Right atrium auricular region (tissue), 2 donors: ENCODE data around the gene MPRIP. TPM values are rescaled to one million over a fixed set of nuclear protein-coding genes. Genes with fewer than 3 reads are reported as not detected.
"Not testable (repeated sequence)": the region's sequence is repeated elsewhere in the genome, so short reads cannot be mapped to it uniquely, and the experiment has no call there.

ENCODE experiments used
- DNase-seq: peaks from one replicate; pipeline ENCODE4 v3.0.0-alpha.2; 2019; ENCODE audit warnings: low spot score
- H3K27ac ChIP-seq, 2 donors: fragments of 200-600 bp; sonication (generic); 1 replicate in 1 of 2; 2 replicates in 1 of 2; pipeline ENCODE4 v1.5.1; 2016 to 2019
- H3K27me3 ChIP-seq, 2 donors: fragments of 200-600 bp; sonication (generic); one replicate each; pipeline versions ENCODE4 v1.5.1 to v1.6.0; 2017 to 2019
- H3K36me3 ChIP-seq: fragments of 200-600 bp; sonication (generic); one replicate; pipeline ENCODE4 v1.5.1; 2016
- H3K4me1 ChIP-seq, 2 donors: fragments of 200-600 bp; sonication (generic); one replicate each; pipeline versions ENCODE4 v1.5.1 to v1.6.0; 2017 to 2019
- H3K4me3 ChIP-seq, 2 donors: fragments of 200-600 bp; sonication (generic); 1 replicate in 1 of 2; 2 replicates in 1 of 2; pipeline ENCODE4 v1.5.1; 2017 to 2019; ENCODE audit warnings: mild to moderate bottlenecking in 1 of 2, moderate library complexity in 1 of 2
- H3K9me3 ChIP-seq, 2 donors: fragments of 200-600 bp; sonication (generic); one replicate each; pipeline ENCODE4 v1.5.1; 2019
- CTCF ChIP-seq, 2 donors: fragments of 200-600 bp; sonication (generic); IDR thresholded peaks; one replicate each; pipeline ENCODE4 v1.5.1; 2019; ENCODE audit warnings: antibody characterized with exemption in 2 of 2
- total RNA-seq, 2 donors: library from RNA; depleted of rRNA; stranded (reverse); fragments of >200 nt; gene quantifications; one replicate each; pipeline ENCODE4 v1.1.0, GENCODE V29; 2016

MPRIP gene
- total RNA-seq, 2 donors from 2014 or later: 102 to 145 TPM

GRCh38 chr17:17156107-17156506 is 113.8 kb downstream of the MPRIP start:
- no peak for TF ChIP-seq CTCF (IDR thresholded peaks at IDR 0.05)
- H3K4me3 ChIP-seq: no peak overlapping the region
- H3K27me3 ChIP-seq: no peaks in the 10 kb centered on the region
- H3K9me3 ChIP-seq: no peaks in the 10 kb centered on the region
- DNase-seq: no peak
- peaks cover 0 to 23% of the 10 kb centered on the region in 2 donors for H3K4me1 ChIP-seq
- H3K27ac ChIP-seq: no peak overlapping the region
- peaks cover 81% of the 10 kb centered on the region for H3K36me3 ChIP-seq

GRCh38 chr17:17156511-17156910 is 114.3 kb downstream of the MPRIP start:
- DNase-seq: no peak
- H3K27ac ChIP-seq: no peak overlapping the region

GRCh38 chr17:17157041-17157440 is 114.8 kb downstream of the MPRIP start:
- Histone ChIP-seq H3K4me3 (no peak overlapping the region), H3K4me1 (peaks cover 0 to 14% of the 10 kb centered on the region in 2 donors), H3K27me3 (no peaks in the 10 kb centered on the region), H3K36me3 (peaks cover 90% of the 10 kb centered on the region), H3K27ac (no peak overlapping the region), H3K9me3 (no peaks in the 10 kb centered on the region)
- no peak for DNase-seq
- no peak for TF ChIP-seq CTCF (IDR thresholded peaks at IDR 0.05)

More at GRCh38 chr17:17156511-17156910, 114.3 kb downstream of the MPRIP start:
- no peak for TF ChIP-seq CTCF (IDR thresholded peaks at IDR 0.05)
- no peaks in the 10 kb centered on the region for H3K9me3 ChIP-seq
- H3K4me3 ChIP-seq: no peak overlapping the region
- peaks cover 0 to 19% of the 10 kb centered on the region in 2 donors for H3K4me1 ChIP-seq
- peaks cover 85% of the 10 kb centered on the region for H3K36me3 ChIP-seq
- H3K27me3 ChIP-seq: no peaks in the 10 kb centered on the region

GRCh38 chr17:17158506-17158905 is 116.2 kb downstream of the MPRIP start:
- H3K27me3 ChIP-seq, DNase-seq, H3K27ac ChIP-seq, H3K4me3 ChIP-seq, H3K9me3 ChIP-seq, H3K4me1 ChIP-seq: not testable (repeated sequence)
- H3K36me3 ChIP-seq: peaks cover 95% of the 10 kb centered on the region

- H3K9me3 ChIP-seq: no peaks in the 10 kb centered on the region
- H3K27me3 ChIP-seq: no peaks in the 10 kb centered on the region
- H3K4me1 ChIP-seq: no peaks in the 10 kb centered on the region
- H3K4me3 ChIP-seq: no peak overlapping the region
- peaks cover 96% of the 10 kb centered on the region for H3K36me3 ChIP-seq
- no peak for TF ChIP-seq CTCF (IDR thresholded peaks at IDR 0.05)
- no peak overlapping the region for H3K27ac ChIP-seq
- no peak for DNase-seq
These were observed 117.3 kb downstream of the MPRIP start for GRCh38 chr17:17159571-17159970.

- no peak for DNase-seq
- Histone ChIP-seq H3K4me3 (no peak overlapping the region), H3K27ac (no peak overlapping the region), H3K9me3 (no peaks in the 10 kb centered on the region), H3K36me3 (peaks cover 96% of the 10 kb centered on the region), H3K27me3 (no peaks in the 10 kb centered on the region), H3K4me1 (no peaks in the 10 kb centered on the region)
- no peak for TF ChIP-seq CTCF (IDR thresholded peaks at IDR 0.05)
These were observed 118.9 kb downstream of the MPRIP start for GRCh38 chr17:17161121-17161520.
